ENCODE results near the gene LRP2.

GRCh38 chr2:169301596-169302335 is 60.6 kb downstream of the LRP2 start:
- no peak for TF ChIP-seq POLR2A (IDR thresholded peaks at IDR 0.05)
- no peak for TF ChIP-seq CTCF (IDR thresholded peaks at IDR 0.05)

All from thyroid gland (tissue), 4 donors.